Loucy (cell line): ENCODE data around the gene TPK1.

Experiments
- H2AFZ ChIP-seq: fragments of 200-600 bp; sonication (generic); 2 replicates; pipeline ENCODE4 v1.6.0; 2016; ENCODE audit warnings: antibody characterized with exemption, mild to moderate bottlenecking, low read length, moderate library complexity
- H3F3A ChIP-seq: fragments of 200-600 bp; 2 replicates; pipeline ENCODE4 v1.6.0; 2016; ENCODE audit warnings: antibody characterized with exemption, low read depth, mild to moderate bottlenecking
- H3K27me3 ChIP-seq: fragments of 200-600 bp; sonication (generic); 2 replicates; pipeline ENCODE4 v1.6.1; 2014; ENCODE audit warnings: low read length, mild to moderate bottlenecking; ENCODE audit not compliant: insufficient read depth, poor library complexity, severe bottlenecking
- H3K36me3 ChIP-seq: fragments of 200-600 bp; sonication (generic); 2 replicates; pipeline ENCODE4 v1.6.1; 2016; ENCODE audit warnings: low read length; ENCODE audit not compliant: insufficient read depth
- H3K4me1 ChIP-seq: fragments of 200-600 bp; sonication (generic); 2 replicates; pipeline ENCODE4 v1.5.1; 2014; ENCODE audit warnings: low read length, mild to moderate bottlenecking; ENCODE audit not compliant: insufficient read depth, poor library complexity, severe bottlenecking
- H3K4me2 ChIP-seq: fragments of 200-600 bp; sonication (generic); 2 replicates; pipeline ENCODE4 v1.6.0; 2014; ENCODE audit warnings: antibody characterized with exemption, low read length, low read depth, mild to moderate bottlenecking; ENCODE audit not compliant: poor library complexity, severe bottlenecking
- H3K4me3 ChIP-seq: fragments of 200-600 bp; sonication (generic); 2 replicates; pipeline ENCODE4 v1.5.1; 2014; ENCODE audit warnings: low read length, mild to moderate bottlenecking, mixed read lengths; ENCODE audit not compliant: poor library complexity, severe bottlenecking
- H3K79me2 ChIP-seq: fragments of 200-600 bp; sonication (generic); 2 replicates; pipeline ENCODE4 v1.6.1; 2014; ENCODE audit warnings: low read length; ENCODE audit not compliant: insufficient read depth
- H3K9ac ChIP-seq: fragments of 200-600 bp; sonication (generic); 2 replicates; pipeline ENCODE4 v1.6.0; 2014; ENCODE audit warnings: mild to moderate bottlenecking, low read depth, low read length, moderate library complexity; ENCODE audit not compliant: poor library complexity, severe bottlenecking
- H3K9me2 ChIP-seq: fragments of 200-600 bp; sonication (generic); replicated peaks from 2 replicates; pipeline ENCODE4 v1.6.1; 2016; ENCODE audit warnings: low read depth, low read length, mixed read lengths
- H3K9me3 ChIP-seq: fragments of 200-600 bp; sonication (generic); 2 replicates; pipeline ENCODE4 v1.6.1; 2014; ENCODE audit warnings: mild to moderate bottlenecking, antibody characterized with exemption, low read length, low read depth; ENCODE audit not compliant: insufficient read depth
- H4K20me1 ChIP-seq: fragments of 200-600 bp; sonication (generic); 2 replicates; pipeline ENCODE4 v1.6.0; 2014; ENCODE audit warnings: antibody characterized with exemption, low read length, mild to moderate bottlenecking; ENCODE audit not compliant: insufficient read depth, poor library complexity, severe bottlenecking
- CTCF ChIP-seq: fragments of 200-600 bp; sonication (generic); conservative IDR thresholded peaks from 2 replicates; pipeline ENCODE4 v1.5.1; 2014; ENCODE audit warnings: mild to moderate bottlenecking, antibody characterized with exemption, low read length
- EZH2phosphoT487 ChIP-seq: fragments of 200-600 bp; IDR thresholded peaks from 2 replicates; pipeline ENCODE4 v1.6.1; 2018; ENCODE audit warnings: antibody characterized with exemption, mild to moderate bottlenecking, moderate library complexity, borderline replicate concordance

TPK1 gene

GRCh38 chr7:144534196-144534595 is 301.7 kb downstream of the TPK1 start:
- Histone ChIP-seq H2AFZ (no peak overlapping the region), H4K20me1 (no peaks in the 10 kb centered on the region), H3K4me1 (no peaks in the 10 kb centered on the region), H3K27me3 (no peaks in the 10 kb centered on the region), H3K4me3 (no peak overlapping the region), H3K9me3 (no peaks in the 10 kb centered on the region), H3K4me2 (no peak overlapping the region), H3K79me2 (no peaks in the 10 kb centered on the region), H3F3A (no peaks in the 10 kb centered on the region), H3K9ac (no peak overlapping the region), H3K9me2 (no peaks in the 10 kb centered on the region), H3K36me3 (no peaks in the 10 kb centered on the region)
- TF ChIP-seq EZH2phosphoT487: no peak
- TF ChIP-seq CTCF: no peak

GRCh38 chr7:144531181-144531580 is 304.7 kb downstream of the TPK1 start:
- Histone ChIP-seq H3K9ac (no peak overlapping the region), H2AFZ (no peak overlapping the region), H3F3A (no peaks in the 10 kb centered on the region), H3K4me3 (no peak overlapping the region), H4K20me1 (no peaks in the 10 kb centered on the region), H3K9me3 (no peaks in the 10 kb centered on the region), H3K9me2 (no peaks in the 10 kb centered on the region), H3K27me3 (no peaks in the 10 kb centered on the region), H3K36me3 (no peaks in the 10 kb centered on the region), H3K4me1 (no peaks in the 10 kb centered on the region), H3K79me2 (no peaks in the 10 kb centered on the region), H3K4me2 (no peak overlapping the region)
- TF ChIP-seq CTCF: no peak
- no peak for TF ChIP-seq EZH2phosphoT487

- Histone ChIP-seq H3K79me2 (no peaks in the 10 kb centered on the region), H3K27me3 (no peaks in the 10 kb centered on the region), H3K4me1 (no peaks in the 10 kb centered on the region), H3K36me3 (no peaks in the 10 kb centered on the region), H3K9ac (no peak overlapping the region), H3K9me3 (no peaks in the 10 kb centered on the region), H3K4me2 (no peak overlapping the region), H3K9me2 (no peaks in the 10 kb centered on the region), H3F3A (no peaks in the 10 kb centered on the region), H3K4me3 (no peak overlapping the region), H2AFZ (0 out of 2 replicates have a peak overlapping the region, but pooled peaks have one; percentile 8), H4K20me1 (no peaks in the 10 kb centered on the region)
- no peak for TF ChIP-seq EZH2phosphoT487
- no peak for TF ChIP-seq CTCF
Observed at GRCh38 chr7:144529269-144529926, 306.5 kb downstream of the TPK1 start.
